CD4-positive, alpha-beta T cell treated with Interleukin-4 for 4 hours (primary cell): ENCODE measurements around the gene DGCR6L.
A peak's percentile ranks its signal among the peaks of the same experiment; 100 is the strongest.
"Not testable (repeated sequence)": the region's sequence is repeated elsewhere in the genome, so short reads cannot be mapped to it uniquely, and the experiment has no call there.

Source experiments
- DNase-seq: peaks from one replicate; pipeline ENCODE4 v3.0.0-alpha.2; 2020

Gene DGCR6L

DNA sequence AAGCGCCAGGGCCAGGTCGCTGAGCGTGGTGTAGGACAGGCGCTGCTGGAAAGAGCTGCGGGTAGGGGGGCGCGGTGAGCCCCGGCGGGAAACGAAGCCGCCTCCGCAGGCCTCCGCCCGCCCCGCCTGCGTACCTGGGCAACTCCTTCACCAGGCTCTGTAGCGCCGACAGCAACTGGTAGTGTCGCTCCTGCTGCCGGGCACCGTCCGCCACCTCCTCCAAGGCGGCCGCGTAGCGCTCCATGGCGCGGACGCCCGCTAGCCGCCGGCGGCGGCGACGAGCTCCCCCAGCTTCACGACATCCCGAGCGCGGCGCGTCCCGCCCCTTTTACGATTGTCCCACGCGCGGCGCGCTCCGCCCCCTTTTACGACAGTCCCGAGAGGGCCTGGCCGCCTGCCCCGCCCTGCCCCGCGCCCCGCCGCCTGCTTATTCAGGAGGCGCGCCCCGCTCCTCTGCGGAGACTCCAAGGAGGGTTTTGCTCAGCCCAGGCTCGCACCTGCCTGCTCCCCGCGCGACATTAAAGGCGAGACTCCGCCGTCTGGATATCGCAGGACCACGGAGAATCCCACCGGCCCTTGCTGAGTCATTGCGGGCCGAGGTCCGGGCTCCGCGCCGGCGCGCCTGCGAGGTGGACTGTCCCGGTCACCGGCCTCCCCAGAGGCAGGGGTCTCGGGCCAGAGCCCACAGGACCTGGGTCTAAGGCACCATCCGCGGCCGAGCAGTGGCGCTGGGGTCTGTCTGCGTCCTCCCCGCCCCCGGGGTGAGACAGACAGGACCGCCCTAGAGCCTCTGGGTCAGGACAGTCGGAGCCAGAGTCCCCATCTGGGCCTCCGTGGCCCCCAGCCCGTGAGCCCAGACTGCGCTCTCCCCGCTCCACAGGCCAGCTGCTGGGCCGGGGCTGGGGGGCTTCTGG, at the start of gene DGCR6L:
Gene DGCR6L, minus strand, starts transcription at position 316 of the 914 bp plus-strand sequence. Its CDS starts 72 bp downstream, at position 244.
- DNase-seq = peak; percentile 97

DNA sequence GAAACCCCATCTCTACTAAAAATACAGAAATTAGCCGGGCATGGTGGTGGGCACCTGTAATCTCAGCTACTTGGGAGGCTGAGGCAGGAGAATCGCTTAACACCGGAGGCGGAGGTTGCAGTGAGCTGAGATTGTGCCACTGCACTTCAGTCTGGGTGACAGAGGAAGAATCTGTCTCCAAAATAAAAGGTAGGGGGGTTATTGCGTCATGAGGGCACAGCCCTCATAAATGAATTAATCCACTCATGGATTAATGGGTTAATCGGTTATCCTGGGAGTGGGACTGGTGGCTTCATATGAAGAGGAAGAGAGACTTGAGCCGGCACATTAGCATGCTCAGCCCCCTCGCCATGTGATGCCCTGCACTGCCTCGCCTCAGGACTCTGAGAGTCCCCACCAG, 49.0 kb upstream of the DGCR6L start:
- DNase-seq = not testable (repeated sequence)

DNA sequence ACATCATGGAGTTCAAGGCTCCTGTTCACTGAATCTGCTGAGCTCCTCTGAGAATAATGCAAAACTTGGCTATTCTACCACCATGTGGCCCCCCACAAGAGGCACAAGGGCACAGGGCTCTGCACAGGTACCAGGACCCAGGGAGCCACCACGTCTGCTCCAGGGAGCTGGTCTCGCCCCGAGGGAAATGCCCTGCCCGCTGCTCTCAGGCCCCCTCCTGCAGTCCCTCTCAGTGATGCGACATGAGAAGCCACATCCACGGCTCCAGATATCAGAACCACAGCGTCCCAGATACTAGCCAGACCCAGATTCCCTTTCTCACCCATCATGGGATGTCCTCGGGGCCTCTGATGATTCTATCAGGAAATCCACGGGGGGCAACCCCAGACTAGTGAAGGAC, 47.0 kb upstream of the DGCR6L start:
- DNase-seq = not testable (repeated sequence)

DNA sequence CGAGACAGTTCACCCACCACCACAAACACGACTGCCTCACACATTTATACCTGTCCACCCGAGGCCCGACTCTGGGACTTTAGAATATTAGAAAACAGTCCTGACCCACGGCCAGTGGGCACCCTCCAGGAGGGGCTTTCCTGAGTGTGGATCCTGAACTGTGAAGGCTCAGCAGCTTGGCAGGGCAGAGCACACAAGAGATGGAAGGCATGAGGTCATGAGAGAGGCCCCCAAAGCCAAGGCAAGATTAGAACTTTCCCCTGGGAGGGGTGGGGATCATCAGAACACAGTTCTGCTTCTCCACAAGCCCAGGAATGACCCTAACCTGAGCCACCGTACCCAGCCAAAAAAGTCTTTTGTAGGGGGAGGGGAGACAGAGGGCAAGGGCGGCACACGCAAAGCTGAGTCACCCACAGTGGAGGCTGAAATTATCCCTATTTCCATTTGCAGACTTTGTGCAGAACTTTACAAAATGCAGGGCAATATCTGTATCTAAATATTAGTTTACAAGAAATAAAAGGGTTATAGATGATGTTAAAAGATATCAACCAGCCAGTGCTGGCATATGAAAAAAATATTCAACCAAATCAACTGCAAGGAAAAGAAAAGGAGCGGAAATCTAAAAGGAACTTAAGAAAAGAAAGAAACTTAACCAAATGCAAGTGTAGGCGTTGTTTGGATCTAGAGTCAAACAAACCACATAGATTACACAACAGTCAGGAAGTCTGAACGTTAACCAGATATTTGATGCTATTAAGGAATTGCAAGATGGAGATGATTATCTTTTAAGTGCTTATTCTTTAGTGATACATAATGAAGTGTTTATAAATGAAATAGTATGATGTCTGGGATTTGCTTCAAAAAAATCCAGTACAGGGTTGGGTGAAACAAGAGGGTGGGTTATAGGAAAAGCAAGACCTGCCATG, 44.7 kb upstream of the DGCR6L start:
- not testable (repeated sequence) for DNase-seq

DNA sequence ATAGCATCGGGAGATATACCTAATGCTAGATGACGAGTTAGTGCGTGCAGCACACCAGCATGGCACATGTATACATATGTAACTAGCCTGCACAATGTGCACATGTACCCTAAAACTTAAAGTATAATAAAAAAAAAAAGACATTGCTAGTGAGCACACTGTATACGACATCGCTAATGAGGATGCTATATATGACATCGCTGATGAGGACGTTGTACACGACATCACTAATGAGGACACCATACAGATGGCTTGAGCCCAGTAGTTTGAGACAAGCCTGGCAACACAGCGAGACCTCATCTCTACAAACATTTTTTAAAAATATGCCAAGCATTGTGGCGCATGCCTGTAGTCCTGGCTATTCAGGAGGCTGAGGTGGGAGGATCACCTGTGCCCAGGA, 42.5 kb upstream of the DGCR6L start:
- DNase-seq = not testable (repeated sequence)

DNA sequence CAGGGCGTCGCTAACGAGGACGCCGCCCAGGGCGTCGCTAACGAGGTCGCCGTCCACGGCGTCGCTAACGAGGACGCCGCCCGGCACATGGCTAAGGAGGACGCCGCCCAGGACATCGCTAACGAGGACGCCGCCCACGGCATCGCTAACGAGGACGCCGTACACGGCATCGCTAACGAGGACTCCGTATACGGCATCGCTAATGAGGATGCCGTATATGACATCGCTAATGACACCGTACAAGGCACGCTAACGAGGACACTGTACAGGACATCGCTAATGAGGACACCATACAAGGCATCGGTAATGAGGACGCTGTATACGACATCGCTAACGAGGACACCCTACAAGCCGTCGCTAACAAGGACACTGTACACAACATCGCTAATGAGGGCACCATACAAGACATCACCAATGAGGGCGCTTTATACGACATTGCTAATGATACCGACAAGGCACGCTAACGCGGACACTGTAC, 41.9 kb upstream of the DGCR6L start:
- DNase-seq = not testable (repeated sequence)

DNA sequence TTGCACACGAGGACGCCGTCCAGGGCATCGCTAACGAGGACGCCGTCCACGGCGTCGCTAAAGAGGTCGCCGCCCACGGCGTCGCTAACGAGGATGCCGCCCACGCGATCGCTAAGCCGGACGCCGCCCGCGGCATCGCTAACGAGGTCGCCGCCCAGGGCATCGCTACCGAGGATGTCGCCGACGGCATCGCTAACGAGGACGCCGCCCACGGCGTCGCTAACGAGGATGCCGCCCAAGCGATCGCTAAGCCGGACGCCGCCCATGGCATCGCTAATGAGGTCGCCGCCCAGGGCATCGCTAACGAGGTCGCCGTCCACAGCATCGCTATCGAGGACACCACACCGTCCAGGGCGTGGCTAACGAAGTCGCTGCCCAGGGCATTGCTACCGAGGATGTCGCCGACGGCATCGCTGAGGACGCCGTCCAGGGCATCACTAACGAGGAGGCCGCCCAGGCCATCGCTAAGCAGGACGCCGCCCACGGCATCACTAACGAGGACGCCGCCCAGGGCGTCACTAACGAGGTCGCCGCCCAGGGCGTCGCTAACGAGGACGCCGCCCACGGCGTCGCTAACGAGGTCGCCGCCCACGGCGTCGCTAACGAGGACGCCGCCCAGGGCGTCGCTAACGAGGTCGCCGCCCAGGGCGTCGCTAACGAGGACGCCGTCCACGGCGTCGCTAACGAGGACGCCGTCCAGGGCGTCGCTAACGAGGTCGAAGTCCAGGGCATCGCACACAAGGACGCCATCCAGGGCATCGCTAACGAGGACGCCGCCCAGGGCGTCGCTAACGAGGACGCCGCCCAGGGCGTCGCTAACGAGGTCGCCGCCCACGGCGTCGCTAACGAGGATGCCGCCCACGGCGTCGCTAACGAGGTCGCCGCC, 41.2 kb upstream of the DGCR6L start:
- DNase-seq = not testable (repeated sequence)

DNA sequence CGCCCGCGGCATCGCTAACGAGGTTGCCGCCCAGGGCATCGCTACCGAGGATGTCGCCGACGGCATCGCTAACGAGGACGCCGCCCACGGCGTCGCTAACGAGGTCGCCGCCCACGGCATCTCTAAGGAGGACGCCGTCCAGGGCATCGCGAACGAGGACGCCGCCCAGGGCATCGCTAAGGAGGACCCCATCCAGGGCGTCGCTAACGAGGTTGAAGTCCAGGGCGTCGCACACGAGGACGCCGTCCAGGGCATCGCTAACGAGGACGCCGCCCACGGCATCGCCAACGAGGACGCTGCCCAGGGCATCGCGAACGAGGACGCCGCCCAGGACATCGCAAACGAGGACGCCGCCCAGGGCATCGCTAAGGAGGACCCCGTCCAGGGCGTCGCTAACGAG, 40.4 kb upstream of the DGCR6L start:
- DNase-seq = not testable (repeated sequence)

DNA sequence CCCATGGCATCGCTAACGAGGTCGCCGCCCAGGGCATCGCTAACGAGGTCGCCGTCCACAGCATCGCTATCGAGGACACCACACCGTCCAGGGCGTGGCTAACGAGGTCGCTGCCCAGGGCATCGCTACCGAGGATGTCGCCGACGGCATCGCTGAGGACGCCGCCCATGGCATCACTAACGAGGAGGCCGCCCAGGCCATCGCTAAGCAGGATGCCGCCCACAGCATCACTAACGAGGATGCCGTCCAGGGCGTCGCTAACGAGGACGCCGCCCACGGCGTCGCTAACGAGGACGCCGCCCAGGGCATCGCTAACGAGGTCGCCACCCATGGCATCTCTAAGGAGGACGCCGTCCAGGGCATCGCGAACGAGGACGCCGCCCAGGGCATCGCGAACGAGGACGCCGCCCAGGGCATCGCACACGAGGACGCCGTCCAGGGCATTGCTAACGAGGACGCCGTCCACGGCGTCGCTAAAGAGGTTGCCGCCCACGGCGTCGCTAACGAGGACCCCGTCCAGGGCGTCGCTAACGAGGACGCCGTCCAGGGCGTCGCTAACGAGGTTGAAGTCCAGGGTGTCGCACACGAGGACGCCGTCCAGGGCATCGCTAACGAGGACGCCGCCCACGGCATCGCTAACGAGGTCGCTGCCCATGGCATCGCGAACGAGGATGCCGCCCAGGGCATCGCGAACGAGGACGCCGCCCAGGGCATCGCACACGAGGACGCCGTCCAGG, 38.8 kb upstream of the DGCR6L start:
- not testable (repeated sequence) for DNase-seq

DNA sequence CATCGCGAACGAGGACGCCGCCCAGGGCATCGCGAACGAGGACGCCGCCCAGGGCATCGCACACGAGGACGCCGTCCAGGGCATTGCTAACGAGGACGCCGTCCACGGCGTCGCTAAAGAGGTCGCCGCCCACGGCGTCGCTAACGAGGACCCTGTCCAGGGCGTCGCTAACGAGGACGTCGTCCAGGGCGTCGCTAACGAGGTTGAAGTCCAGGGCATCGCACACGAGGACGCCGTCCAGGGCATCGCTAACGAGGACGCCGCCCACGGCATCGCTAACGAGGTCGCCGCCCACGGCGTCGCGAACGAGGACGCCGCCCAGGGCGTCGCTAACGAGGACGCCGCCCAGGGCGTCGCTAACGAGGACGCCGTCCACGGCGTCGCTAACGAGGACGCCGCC, 38.1 kb upstream of the DGCR6L start:
- DNase-seq = not testable (repeated sequence)

DNA sequence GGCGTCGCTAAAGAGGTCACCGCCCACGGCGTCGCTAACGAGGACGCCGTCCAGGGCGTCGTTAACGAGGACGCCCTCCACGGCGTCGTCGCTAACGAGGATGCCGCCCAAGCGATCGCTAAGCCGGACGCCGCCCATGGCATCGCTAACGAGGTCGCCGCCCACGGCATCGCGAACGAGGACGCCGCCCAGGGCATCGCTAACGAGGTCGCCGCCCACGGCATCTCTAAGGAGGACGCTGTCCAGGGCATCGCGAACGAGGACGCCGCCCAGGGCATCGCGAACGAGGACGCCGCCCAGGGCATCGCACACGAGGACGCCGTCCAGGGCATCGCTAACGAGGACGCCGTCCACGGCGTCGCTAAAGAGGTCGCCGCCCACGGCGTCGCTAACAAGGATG, 37.0 kb upstream of the DGCR6L start:
- not testable (repeated sequence) for DNase-seq

DNA sequence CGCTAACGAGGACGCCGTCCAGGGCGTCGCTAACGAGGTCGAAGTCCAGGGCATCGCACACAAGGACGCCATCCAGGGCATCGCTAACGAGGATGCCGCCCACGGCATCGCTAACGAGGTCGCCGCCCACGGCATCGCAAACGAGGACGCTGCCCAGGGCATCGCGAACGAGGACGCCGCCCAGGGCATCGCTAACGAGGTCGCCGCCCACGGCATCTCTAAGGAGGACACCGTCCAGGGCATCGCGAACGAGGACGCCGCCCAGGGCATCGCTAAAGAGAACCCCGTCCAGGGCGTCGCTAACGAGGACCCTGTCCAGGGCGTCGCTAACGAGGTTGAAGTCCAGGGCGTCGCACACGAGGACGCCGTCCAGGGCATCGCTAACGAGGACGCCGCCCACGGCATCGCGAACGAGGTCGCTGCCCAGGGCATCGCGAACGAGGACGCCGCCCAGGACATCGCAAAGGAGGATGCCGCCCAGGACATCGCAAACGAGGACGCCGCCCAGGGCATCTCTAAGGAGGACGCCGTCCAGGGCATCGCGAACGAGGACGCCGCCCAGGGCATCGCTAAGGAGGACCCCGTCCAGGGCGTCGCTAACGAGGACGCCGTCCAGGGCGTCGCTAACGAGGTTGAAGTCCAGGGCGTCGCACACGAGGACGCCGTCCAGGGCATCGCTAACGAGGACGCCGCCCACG, 36.2 kb upstream of the DGCR6L start:
- not testable (repeated sequence) for DNase-seq

DNA sequence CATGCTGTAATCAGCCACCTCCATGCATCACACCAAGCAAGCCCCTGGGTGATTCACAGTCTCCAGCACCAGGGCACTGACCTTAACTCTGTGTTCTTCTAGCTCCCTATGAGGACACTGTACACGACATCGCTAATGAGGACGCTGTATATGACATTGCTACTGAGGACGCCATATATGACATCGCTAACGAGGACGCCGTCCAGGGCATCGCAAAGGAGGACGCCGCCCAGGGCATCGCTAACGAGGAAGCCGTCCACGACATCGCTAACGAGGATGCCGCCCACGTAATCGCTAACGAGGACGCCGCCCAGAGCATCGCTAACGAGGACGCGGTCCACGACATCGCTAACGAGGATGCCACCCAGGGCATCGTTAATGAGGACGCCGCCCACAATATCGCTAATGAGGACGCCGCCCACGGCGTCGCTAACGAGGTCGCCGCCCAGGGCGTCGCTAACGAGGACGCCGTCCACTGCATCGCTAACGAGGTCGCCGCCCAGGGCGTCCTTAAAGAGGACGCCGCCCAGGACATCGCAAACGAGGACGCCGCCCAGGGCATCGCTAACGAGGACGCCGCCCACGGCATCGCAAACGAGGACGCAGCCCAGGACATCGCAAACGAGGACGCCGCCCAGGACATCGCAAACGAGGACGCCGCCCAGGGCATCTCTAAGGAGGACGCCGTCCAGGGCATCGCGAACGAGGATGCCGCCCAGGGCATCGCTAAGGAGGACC, 34.5 kb upstream of the DGCR6L start:
- DNase-seq = no peak

DNA sequence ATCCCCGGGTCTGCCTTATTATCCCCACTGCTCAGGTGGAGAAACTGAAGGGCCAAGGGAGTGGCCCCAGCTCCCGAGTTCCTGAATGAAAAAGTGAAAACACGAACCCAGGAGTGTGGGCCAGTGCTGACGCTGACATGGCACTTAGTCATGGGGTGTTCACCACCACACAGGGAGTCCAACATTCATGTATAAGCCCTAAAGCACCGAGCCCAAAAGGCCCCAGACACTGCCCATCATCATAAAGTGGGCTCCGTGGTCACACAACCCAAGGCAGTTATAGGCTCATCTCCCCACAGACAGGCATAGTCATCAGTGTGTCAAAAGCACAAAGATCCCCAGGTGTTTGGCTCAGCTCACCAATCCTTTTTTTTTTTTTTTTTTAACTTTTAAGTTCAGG, 32.7 kb upstream of the DGCR6L start:
- not testable (repeated sequence) for DNase-seq

DNA sequence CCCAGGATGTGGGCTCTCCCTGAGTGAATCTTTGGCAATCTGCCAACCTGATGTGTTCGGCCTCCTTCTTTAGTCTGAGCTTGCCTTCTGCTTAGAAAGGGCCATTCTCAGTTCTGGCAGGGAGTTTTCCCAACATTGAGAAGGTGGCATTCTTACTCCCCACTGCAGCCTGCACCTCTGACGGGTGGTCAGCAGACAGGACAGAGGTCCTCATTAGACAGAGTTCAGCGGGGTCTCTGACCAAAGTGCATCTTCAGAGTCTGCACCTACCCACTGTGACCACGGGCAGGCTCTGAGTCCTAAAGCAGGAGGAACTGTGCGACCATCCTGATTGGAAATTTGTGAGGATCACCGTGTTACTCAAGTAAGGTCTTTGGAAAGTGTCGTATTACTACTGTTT, 26.7 kb upstream of the DGCR6L start:
- not testable (repeated sequence) for DNase-seq

DNA sequence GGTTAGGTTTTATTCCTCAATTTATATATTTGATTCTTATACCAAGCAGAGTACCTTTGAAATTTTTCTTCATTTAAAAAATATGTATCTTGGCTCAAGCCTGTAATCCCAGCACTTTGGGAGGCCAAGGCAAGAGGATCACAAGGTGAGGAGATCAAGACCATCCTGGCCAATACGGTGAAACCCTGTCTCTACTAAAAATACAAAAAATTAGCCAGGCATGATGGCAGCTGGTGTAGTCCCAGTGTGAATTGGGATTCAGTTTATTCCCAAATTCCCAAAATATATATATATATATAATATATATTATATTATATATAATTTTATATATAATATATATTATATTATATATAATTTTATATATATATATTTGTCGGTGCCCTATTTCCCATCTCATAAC, 18.4 kb upstream of the DGCR6L start:
- not testable (repeated sequence) for DNase-seq

DNA sequence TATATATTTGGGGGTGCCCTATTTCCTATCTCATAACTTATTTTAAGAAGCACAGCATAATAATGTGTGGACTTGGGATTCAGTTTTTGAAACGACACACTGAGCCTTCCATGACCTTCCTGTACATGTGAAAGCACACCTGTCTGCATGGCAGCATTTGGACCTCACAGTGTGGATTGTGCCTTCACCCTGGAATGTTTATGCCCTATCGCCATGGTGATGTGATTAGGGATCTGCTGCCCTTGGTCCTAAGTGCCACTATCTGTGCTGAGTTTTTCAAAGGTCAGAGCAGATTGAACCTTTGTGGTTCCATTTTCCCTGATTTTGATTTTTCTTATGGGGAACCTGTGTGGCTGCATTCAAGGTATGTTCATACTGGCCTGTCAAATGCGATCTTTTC, 17.9 kb upstream of the DGCR6L start:
- not testable (repeated sequence) for DNase-seq

DNA sequence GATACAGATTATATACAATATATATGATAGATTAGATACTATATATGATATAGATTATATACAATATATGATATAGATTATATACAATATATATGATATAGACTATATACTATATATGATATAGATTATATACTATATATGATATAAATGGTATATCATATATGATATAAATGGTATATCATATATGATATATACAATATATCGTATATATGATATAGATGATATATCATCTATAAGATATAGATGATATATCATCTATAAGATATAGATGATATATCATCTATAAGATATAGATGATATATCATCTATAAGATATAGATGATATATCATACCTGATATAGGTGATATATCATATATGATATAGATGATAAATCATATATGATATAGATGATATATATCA, 16.7 kb upstream of the DGCR6L start:
- not testable (repeated sequence) for DNase-seq

DNA sequence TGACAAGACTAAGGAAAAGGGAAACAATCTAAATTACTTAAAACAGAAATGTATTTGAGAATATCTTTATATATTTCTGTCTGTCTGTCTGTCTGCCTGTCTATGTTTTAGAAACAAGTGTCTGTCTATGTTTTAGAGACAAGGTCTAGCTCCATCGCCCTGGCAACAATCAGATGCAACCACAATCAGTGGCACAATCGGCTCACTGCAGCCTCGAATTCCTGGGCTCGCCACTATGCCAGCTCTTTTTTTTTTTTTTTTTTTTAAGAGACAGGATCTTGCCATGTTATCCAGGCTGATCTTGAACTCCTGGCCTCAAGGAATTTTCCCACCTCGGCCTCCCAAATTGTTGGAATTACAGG, 8.7 kb upstream of the DGCR6L start:
- DNase-seq = peak; percentile 57

DNA sequence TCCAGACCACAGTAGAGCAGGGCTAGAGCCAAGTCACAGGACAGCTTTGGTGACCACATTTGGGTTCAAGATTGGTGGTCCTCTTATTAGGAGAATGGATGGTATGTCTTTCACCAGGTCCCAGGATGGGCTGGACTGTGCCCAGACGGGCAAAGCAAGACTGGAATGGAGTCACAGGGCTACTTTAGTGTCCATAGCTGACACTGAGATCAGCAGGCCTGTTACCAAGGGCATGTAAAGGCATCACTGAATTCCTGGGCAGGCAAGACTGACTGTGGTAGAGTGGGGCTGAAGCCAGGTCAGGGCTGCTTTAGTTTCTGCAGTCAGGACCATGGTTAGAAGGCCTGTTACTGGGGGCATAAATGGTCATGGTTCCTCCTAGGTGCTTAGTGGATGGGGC, 6.1 kb upstream of the DGCR6L start:
- not testable (repeated sequence) for DNase-seq
